IPS-18c (cell line): Measurements from ENCODE around the gene ZSCAN12.

Experiments
- H3K4me3 ChIP-seq: 2 replicates; pipeline ENCODE4 v1.7.0; 2013; ENCODE audit warnings: low read depth, mild to moderate bottlenecking, low read length, moderate library complexity; ENCODE audit not compliant: insufficient read depth
- H3K9me3 ChIP-seq: one replicate; pipeline ENCODE4 v1.6.1; 2013; ENCODE audit warnings: mild to moderate bottlenecking, low read length, moderate library complexity; ENCODE audit not compliant: control insufficient read depth, insufficient read depth

The ZSCAN12 gene

GRCh38 chr6:28343898-28344677, 55.5 kb downstream of the ZSCAN12 start:
- Histone ChIP-seq H3K4me3 (no peak overlapping the region), H3K9me3 (no peaks in the 10 kb centered on the region)

- no peak overlapping the region for H3K4me3 ChIP-seq
- H3K9me3 ChIP-seq, result no peaks in the 10 kb centered on the region
Observed at GRCh38 chr6:28340310-28341095, 59.0 kb downstream of the ZSCAN12 start.

GRCh38 chr6:28337121-28337520, 62.4 kb downstream of the ZSCAN12 start:
- Histone ChIP-seq H3K4me3 (peak overlapping the region; percentile 73; the same call in 1 of the 2 replicates), H3K9me3 (no peaks in the 10 kb centered on the region)

GRCh38 chr6:28336284-28337120, 63.0 kb downstream of the ZSCAN12 start:
- H3K4me3 ChIP-seq, result peak overlapping the region; percentile 73
- H3K9me3 ChIP-seq, result no peaks in the 10 kb centered on the region

GRCh38 chr6:28335564-28336283, 63.8 kb downstream of the ZSCAN12 start, which contains the start of gene ZSCAN31:
Gene ZSCAN31 (minus strand): TSS chr6:28336148. CDS start chr6:28329683, 6,465 bp downstream.
- no peaks in the 10 kb centered on the region for H3K9me3 ChIP-seq
- H3K4me3 ChIP-seq, result peak within 1 kb of the TSS; percentile 73

- Histone ChIP-seq H3K9me3 (no peaks in the 10 kb centered on the region), H3K4me3 (peak overlapping the region; percentile 73)
Observed at GRCh38 chr6:28335040-28335563, 64.4 kb downstream of the ZSCAN12 start.

- Histone ChIP-seq H3K4me3 (peak overlapping the region; percentile 73; the same call in 1 of the 2 replicates), H3K9me3 (no peaks in the 10 kb centered on the region)
Observed at GRCh38 chr6:28334286-28335039, 65.1 kb downstream of the ZSCAN12 start.

- Histone ChIP-seq H3K4me3 (no peak overlapping the region), H3K9me3 (no peaks in the 10 kb centered on the region)
Observed at GRCh38 chr6:28333599-28334018, 65.9 kb downstream of the ZSCAN12 start.

GRCh38 chr6:28333047-28333446, 66.5 kb downstream of the ZSCAN12 start:
- no peak overlapping the region for H3K4me3 ChIP-seq
- H3K9me3 ChIP-seq, result no peaks in the 10 kb centered on the region

GRCh38 chr6:28330041-28330440, 69.5 kb downstream of the ZSCAN12 start:
- no peak overlapping the region for H3K4me3 ChIP-seq
- peaks cover 9% of the 10 kb centered on the region for H3K9me3 ChIP-seq
